Measurements from ENCODE around the gene DNMBP.
"Not testable (repeated sequence)": the region's sequence is repeated elsewhere in the genome, so short reads cannot be mapped to it uniquely, and the experiment has no call there.

Gene DNMBP

DNA sequence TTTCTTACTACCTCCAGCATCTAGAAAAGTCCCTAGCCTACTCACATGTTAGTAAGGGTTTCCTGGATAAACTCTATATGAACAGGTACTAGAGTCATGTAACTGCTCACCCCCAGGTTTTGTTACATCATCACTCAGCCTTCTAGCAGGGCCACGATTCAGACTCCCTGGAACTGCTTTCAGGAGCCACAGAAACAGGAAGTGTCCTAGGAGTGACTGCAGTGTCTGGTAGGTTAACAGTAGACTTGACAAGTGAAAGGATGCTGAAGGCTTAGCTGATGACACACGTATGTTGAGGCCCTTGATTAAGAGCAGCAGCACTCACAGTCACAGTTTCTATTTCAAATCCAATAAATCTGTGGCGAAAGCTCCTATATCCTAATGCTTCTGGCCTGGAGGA lies 101.2 kb downstream of the DNMBP start:
- no peak for DNase-seq

DNA sequence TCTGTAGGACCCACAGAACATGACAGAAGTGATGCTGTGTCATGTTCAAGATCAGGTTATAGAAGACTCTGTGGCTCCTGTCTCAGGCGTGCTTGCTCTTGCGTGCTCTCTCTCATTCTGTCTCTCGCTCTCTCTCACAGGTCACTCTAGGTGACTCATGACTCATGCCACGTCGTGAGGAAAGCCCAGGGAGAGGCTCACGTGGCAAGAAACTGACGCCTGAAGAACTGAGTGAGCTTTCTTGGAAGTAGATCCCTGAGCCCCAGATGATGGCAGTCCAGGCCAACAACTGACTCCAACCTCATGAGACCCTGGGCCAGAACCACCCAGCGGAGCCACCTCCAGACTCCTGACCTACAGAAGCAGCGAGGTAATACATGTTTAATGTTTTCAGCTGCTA lies 103.3 kb downstream of the DNMBP start:
- no peak for DNase-seq

DNA sequence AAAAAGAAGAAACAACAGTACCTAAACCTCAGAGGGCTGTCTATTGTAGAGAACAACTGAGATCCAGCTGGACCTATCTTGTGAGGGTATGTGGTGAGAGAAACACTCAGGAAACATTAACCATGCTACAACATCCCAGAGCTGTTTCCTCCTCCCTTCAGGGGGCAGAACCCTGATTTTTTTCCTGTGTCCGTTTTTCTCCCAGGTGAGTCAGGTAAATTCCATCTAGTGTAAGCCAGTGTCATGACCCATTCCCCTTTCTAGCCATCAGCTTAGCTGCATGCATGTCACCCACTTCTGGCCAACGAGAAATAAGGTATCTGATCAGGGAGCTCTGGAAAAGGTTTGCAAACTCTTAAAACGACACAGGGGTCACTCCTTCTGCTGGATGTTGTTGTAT lies 103.8 kb downstream of the DNMBP start:
- no peak for DNase-seq

DNA sequence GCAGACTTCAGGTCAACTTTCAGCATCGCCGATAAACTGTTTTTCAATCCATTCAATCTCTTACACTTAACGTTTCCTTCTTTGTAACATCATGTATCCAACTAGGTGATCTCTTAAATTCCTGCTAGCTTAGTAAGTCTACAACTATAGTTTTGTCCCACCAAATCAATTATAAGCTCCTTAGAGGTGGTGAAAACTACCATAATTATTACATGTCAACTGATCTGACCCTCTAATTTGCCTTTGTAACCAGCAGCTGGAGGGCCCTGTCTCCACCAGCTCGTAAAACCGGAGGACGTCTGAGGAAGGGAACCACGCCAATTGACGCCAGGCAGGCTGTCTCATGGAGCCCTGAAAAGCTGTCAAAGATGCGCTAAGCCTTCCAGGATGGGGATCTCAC lies 113.9 kb downstream of the DNMBP start:
- no peak for DNase-seq

DNA sequence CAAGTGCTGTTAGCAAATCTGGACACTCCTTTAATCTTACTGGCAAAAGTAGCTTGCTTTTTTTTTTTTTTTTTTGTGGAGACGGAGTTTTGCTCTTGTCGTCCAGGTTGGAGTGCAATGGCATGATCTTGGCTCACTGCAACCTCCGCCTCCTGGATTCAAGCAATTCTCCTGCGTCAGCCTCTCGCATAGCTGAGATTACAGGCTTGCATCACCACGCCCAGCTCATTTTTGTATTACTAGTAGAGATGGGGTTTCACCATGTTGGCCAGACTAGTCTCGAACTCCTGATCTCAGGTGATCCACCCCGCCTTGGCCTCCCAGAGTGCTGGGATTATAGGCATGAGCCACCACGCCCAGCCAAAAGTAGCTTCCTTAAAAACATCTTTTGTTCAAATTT lies 114.7 kb downstream of the DNMBP start:
- DNase-seq: not testable (repeated sequence)

DNA sequence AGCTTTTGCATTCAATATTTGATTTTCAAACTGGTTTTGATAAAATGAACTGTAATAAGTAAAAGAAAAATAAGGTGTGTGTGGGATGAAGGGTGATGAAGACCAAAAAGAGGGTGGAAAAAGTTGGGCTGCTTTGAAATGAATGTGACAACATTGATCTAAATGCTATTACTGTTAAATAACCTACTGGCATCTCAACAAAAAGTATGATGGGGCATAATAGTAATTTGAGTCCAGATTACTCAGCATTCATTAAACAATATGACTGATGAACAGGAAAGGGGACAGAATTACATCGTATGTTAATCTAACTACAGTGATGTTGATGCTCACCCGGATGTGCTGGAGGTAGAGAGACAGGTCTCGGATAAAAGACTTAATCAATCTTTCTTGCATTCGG lies 115.1 kb downstream of the DNMBP start:
- DNase-seq: no peak

DNA sequence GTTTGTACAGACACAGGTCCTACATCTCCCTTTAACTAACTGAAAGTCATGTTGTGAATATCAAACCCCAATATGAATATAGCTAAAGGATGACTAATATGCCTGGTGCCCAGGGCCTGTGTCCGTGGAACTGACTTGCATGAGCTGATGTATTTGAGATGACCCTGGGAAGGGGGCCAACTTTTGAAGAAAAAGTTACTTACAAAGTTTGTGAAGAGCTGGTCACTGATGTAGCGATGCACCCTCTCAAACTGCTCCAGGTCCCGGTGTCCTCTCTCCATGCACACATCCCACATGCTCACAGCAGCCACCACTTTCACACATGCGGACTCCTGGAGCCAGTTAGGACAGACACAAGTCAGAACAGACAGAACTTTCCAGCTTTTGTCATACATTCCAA lies 121.1 kb downstream of the DNMBP start:
- DNase-seq: no peak

DNA sequence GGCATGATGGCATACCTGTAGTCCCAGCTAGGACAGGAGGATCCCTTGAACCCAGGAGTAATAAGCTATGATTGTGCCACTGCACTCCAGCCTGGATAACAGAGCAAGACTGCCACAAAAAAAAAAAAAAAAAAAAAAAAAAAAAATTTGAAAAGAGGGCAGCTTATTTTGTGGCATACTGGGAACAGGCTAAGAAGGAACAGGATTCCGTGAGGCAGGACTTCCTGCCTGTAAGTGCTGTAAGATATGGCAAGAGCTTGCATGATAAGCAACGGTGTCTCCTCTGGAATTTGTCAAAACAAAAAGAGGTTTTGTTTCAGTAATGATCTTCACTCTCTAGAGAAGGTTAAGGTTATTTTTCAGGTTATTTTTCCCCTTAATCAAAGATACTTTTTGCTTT lies 126.2 kb downstream of the DNMBP start:
- no peak for DNase-seq

DNA sequence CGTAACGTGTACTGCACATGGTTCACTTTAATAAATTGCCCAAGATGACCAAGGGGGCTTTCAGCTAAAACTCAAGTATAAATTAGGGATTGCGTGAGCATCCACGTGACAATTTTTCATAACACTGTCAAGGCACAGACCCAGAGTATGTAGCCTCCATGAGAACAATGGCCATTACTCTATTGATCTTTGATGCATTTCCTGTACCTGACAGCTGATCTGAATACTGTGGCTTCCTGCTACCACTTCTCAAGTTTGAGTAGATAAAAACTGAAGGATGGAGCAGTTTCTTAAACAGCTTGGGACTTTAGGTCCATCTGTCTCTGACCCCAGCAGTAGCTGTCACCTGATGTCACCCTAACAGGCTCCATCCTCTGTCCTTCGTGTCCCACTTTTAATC lies 128.4 kb downstream of the DNMBP start:
- DNase-seq: no peak

DNA sequence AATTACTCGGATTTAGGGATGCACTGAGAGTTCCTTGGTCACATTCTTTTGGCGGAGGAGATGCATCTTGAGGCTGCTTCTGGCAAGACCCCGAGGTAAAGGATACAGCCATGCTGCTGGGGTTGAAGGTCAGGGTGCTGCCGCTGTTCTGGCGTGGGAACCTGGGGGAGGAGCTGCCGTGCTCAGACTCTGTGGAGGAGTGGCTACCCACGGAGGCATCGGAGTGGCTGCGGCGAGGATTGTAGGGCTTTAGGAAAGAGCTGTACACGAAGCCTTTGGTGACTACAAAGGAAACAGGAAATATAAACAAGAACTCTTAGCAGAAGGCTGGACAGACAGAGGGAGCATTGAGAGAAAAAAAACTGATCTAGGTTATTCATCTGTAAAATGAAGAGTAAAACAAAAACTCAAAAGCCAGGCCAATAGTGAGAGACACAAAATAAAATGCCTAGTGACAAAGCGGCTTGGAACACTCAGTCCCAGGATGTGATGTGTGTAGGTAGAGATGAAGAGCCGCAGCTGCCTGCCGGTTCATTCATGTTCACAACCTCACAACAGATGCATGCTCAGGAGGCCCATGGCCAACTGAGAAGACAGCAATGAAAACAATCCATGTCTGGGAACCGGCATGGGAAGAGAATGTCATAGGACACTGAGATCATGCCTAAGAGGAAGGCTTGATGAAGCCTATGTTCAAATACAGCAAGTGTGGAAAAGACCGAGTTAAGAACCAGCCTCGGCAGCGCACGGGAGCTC lies 129.5 kb downstream of the DNMBP start:
- DNase-seq: no peak

DNA sequence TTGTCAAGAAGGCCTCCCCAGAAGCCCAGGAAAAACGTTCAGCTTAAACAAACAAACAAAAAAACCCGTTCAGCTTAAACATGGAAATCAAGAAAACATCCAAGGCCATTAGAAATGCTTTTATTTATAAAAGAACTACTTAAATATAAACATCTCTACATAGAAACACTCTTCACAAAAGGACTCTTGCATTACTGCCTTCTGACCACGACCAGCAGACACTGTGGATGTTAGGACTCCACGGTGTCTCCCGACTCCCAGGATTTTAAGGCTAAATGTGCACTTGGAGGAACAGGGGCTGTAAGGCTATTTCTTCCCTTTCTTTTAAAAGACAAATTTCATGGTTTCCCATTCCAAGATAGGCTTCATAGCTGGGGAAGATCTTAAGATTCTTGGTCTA lies 134.3 kb downstream of the DNMBP start:
- no peak for DNase-seq

DNA sequence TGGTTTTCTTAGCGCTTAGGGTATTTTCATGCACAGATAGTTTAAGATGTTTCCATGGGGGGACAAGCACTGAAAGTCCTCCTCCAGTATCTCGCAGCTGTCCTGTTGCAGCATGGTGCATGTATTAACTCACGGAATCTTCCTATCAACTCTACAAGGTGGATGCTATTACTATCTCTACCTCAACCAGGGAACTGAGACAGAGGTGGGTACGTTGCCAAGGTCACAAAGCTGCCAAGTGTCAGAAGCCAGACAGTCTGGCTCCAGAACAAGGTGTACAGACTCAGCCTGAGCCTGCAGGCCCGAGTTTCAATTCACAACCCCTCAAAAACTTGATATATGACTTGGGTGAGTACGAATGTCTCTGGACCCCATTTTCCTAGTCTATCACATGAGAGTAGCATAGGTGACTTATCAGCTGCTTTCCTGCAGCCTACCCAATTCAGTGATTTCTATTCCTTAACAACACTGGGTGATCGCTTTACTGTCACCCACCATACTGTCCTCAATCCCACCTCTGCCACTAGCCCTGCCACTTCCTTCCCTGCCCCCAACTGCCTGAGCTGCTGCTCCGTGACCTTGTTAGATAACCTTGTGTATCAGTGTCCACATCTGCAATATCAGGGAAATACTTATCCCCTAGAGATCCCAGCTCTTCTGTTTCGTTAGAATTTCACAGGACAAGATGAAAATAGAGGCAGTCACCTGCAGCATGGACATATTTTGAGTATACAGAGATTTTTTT lies 135.2 kb downstream of the DNMBP start:
- no peak for DNase-seq

DNA sequence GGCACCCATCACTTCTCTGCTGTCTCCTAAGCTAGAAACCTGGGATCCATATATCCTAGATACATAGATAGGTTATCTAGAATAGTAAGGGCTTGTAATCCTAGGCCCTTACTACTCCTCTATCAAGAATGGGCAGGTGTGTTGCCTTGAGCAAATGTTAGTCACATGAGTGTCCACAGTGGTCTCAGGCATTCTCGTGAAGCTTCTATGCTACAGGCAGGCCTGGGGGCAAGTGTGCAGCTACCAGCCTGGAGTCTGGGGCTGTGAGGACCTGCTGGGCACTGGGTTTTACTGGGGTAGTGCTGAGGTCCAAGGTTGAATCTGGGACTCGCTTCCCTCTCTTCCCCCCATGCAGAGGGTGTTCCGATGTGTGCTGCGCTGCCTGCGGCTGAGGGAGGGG lies 135.9 kb downstream of the DNMBP start:
- no peak for DNase-seq

DNA sequence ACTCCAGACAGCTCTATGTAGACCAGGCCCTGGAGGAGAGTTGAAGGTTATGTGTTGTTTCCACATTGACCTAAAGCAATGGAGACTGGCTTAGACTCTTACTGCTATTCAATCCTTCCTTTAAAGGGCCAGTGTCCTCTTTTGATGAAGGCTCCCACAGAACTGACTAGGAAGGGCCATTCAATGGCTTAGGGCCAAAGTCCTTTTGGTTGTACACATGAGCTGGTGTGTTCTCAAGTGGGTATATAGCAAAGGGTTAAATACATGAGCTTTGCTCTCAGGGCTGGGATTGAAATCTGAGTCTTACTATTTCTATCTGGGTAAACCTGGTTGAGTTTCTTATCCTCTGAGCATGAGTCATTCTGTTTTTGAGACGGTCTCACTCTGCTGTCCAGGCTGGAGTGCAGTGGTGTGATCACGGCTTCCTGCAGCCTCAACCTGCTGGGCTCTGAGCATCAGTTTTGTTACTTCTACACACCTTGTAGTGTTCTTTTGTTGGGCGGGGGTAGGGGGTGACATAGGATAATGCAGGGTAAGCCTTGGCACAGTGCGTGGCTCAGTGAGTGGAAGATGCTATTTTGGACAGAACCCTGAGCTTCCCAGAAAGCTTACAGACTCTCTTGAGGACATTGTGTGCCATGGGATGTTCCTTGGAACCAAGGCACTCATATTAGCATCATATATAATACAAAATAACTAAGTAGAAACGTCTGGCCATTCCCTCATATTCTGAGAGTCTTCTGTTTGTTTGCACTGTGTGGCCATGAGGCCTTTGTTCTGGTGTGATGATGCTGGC lies 137.2 kb downstream of the DNMBP start:
- no peak for DNase-seq

DNA sequence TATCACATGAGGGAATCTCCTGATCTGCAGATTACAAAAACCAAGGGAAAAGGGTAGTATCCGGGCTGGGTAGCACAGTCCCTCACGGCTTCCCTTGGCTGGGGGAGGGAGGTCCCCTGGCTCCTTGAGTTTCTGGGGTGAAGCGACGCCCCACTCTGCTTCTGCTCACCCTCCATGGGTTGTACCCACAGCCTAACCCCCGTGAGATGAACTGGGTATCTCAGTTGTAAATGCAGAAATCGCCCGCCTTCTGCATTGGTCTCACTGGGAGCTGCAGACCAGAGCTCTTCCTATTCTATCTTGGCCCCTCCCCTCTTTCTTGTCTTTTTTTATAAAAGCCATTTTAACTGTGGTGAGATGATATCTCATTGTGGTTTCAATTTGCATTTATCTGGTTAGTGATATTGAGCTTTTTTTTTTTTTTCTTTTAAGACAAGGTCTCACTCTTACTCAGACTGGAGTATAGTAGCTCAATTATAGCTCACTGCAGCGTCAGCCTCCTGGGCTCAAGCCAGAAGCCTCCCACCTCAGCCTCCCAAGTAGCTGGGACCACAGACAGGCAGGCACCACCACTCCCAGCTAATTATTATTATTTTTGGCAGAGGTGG lies 139.5 kb downstream of the DNMBP start:
- DNase-seq: no peak

DNA sequence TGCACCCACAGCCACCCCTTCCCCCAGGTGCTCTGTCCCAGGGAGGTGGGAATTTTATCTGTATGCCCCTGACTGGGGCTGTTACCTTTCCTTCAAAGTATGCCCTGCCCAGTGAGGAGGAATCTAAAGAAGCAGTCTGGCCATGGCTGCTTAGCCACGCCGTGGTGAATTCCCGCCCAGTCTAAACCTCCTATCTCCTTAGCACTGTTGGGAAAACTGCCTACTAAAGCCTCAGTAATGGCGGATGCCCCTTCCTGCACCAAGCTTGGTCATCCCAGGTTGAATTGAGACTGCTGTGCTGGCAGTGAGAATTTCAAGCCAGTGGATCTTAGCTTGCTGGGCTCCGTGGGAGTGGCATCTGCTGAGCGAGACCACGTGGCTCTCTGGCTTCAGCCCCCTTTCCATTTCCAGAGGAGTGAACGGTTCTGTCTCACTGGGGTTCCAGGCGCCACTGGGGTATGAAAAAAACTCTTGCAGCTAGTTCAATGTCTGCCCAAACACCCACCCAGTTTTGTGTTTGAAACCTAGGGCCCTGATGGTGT lies 140.1 kb downstream of the DNMBP start:
- DNase-seq: no peak

DNA sequence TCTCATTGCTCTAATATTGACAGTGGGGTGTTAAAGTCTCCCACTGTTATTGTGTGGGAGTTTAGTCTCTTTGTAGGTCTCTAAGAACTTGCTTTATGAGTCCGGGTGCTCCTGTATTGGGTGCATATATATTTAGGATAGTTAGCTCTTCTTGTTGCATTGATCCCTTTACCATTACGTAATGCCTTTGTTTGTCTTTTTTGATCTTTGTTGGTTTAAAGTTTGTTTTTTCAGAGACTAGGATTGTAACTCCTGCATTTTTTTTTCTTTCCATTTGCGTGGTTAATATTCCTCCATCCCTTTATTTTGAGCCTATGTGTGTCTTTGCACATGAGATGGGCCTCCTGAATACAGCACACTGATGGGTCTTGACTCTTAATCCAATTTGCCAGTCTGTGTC lies 142.5 kb downstream of the DNMBP start:
- not testable (repeated sequence) for DNase-seq

DNA sequence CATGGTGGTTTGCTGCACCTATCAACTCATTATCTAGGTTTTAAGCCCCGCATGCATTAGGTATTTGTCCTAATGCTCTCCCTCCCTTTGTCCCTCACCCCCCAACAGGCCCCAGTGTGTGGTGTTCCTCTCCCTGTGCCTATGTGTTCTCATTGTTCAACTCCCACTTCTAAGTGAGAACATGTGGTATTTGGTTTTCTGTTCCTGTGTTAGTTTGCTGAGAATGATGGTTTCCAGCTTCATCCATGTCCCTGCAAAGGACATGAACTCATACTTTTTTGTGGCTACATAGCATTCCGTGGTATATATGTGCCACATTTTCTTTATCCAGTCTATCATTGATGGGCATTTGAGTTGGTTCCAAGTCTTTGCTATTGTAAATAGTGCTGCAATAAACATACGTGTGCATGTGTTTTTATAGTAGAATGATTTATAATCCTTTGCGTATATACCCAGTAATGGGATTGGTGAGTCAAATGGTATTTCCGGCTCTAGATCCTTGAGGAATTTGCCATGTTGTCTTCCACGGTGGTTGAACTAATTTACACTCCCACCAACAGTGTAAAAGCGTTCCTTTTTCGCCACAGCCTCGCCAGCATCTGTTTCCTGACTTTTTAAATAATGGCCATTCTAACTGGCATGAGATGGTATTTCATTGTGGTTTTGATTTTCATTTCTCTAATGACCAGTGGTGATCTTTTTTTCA lies 146.1 kb downstream of the DNMBP start:
- not testable (repeated sequence) for DNase-seq

DNA sequence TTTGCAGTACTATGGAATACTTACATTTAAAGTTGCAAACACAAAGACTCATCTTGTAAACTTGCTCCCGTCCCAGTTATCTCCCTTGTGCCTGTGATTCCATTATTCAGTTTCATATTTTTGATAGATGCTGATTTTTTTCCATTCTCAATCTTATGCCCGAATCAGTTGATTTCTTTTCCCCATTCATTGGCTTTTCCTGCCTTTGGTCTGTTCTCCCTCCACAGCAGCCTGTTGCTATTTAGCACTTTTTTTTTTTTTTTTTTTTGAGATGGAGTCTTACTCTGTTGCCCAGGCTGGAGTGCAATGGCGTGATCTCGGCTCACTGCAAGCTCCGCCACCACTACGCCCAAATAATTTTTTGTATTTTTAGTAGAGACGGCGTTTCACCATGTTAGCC lies 149.3 kb downstream of the DNMBP start:
- DNase-seq: no peak

DNA sequence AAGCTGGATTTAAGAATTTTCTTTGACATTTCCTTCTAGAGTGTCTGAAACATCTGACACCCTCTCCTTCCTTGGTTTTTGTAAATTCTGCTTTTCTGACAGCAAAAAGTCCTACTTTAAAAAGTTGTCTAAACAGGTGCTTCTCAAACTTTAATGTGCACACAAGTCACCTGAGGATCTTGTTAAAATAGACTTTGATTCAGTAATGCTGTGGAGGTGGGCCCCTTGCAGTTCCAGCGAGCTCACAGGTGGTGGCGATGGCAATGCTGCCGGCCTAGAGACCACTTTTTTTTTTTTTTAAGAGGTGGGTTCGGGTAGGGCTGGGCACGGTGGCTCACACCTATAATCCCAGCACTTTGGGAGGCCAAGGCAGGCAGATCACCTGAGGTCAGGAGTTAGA lies 150.2 kb downstream of the DNMBP start:
- no peak for DNase-seq

DNA sequence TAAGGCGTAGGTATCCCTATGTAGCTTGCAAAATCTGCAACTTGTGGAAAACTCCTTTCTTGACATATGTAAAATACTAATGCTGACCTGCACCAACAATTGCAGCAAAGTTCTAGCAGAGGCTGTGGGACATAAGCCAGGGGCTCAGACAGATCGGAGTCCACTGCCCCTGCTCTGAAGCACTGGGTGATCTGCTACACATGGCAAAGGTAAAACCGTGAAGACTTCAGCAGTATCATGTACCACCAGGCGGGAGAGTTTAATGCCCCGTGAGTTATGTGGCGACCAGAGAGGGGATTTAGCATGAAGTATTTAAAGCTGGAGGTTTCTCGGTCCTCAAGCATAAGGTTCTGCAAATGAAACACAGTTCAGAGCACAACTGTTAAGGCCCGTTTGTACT lies 150.9 kb downstream of the DNMBP start:
- no peak for DNase-seq

DNA sequence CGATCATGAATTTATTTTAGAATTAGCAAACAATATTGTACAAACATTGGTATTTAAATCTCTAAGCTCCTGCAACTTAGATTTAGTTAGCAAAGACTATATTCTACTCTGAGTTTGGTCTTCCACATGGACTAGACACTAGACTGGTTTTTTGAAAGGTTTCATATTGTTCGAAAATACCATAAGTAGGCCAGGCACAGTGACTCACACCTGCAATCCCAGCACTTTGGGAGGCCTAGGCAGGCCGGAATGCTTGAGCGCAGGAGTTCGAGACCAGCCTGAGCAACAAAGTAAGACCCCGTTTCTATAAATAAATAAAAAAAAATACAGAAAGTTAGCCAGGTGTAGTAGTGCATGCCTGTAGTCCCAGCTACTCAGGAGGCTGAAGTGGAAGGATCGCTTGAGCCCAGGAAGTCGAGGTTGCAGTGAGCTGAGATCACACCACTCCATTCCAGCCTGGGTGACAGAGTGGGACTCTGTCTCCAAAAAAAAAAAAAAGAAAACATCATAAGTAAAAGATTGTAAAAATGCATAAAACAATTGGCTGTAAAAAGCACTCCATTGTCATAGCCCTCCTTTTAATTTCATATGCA lies 154.2 kb downstream of the DNMBP start:
- no peak for DNase-seq

Measured in SHP77 treated with DMSO at 0.1 percent for 48 hours (cell line).